ENCODE measurements around the gene EEF2KMT. TPM values are rescaled to one million over a fixed set of nuclear protein-coding genes. Genes with fewer than 3 reads are reported as not detected.
"Not testable (repeated sequence)": the region's sequence is repeated elsewhere in the genome, so short reads cannot be mapped to it uniquely, and the experiment has no call there.

Gene EEF2KMT, protein sequence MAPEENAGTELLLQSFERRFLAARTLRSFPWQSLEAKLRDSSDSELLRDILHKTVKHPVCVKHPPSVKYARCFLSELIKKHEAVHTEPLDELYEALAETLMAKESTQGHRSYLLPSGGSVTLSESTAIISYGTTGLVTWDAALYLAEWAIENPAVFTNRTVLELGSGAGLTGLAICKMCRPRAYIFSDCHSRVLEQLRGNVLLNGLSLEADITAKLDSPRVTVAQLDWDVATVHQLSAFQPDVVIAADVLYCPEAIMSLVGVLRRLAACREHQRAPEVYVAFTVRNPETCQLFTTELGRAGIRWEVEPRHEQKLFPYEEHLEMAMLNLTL
- 25.1 TPM in 2 replicates for total RNA-seq
- 12.5 TPM for polyA plus RNA-seq (2012)

DNA sequence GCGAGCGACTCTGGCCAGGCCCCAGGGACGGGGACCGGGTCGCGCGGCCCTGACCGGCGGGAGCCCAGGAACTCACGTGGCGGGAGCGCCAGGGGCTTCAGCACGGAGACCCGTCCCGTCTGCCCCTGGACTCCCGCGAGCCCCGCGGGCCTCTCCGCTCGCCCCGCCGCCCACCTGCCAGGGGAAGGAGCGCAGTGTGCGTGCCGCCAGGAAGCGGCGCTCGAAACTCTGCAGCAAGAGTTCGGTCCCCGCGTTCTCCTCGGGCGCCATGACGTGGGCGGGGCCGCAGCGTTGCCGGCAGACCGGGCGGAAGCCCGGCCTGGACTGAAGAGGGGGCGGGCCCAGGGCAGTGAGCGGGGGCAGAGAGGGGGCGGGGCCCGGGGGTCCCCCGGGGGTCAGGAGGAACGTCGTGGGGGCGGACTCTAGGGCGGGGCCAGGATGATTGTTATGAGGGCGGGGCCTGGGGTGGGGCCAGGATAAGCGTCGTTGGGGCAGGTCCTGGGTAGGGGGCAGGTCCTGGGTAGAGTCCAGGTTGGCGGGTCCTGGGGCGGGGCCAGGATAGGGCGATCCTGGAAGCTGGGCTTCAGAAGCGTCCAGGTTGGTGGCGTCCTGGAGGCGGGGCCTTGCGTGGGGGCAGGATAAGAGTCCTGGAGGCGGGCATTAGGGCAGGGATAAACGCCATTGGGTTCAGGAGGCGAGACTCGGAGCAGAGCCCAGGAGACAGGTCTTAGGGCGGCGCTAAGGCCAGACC, at the start of gene EEF2KMT:
EEF2KMT (minus strand) TSS at position 326 of the 751 bp plus-strand sequence; CDS start at position 270, 56 bp downstream.
- peak; percentile 100 for DNase-seq (ENCODE audit: low read depth)

DNA sequence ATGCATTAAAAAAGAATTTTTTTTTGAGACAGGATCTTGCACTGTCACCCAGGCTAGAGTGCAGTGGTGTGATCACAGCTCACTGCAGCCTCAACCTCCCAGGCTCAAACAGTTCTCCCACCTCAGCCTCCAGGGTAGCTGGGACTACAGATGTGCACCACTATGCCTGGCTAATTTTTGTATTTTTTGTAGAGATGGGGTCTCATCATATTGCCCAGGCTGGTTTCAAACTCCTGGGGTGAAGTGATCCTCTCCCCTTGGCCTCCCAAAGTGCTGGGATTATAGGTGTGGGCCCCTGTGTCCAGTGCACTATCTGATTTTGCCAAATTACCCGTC, 47.0 kb upstream of the EEF2KMT start:
- not testable (repeated sequence) for DNase-seq (ENCODE audit: low read depth)

DNA sequence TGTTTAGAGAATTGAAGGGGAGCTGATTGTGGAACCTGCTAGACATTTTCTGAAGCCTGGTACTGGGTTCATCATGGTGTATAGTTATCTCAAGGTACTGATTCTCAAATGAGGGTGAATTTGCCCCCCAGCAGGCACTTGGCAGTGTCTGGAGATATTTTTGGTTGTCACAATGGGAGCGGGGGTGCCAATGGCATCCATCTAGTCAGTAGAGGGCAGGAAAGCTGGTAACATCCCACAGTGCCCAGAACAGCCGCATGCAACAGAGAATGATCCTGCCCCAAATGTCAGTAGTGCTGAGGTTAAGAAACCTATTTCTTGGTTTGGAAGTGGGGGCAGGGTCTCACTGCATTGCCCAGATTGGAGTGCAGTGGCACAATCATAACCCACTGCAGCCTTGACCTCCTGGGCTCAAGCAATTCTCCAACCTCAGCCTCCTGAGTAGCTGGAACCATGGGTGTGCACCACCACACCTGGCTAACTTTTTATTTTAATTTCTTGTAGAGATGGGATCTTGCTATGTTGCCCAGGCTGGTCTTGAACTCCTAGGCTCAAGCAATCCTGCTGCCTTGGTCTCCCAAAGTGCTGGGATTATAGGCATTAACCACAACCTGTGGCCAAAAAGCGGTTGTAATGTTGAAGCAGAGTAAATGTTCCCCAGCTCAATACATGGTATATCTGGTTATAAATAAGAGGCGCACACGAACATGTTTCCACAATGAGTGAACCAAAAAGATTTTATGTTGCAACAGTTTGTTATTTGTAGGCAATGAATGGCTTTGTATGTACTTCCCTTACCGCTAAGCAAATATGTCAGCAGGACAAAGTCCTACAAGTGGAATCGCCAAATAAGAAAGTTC, 46.4 kb upstream of the EEF2KMT start:
- no peak for DNase-seq (ENCODE audit: low read depth)

DNA sequence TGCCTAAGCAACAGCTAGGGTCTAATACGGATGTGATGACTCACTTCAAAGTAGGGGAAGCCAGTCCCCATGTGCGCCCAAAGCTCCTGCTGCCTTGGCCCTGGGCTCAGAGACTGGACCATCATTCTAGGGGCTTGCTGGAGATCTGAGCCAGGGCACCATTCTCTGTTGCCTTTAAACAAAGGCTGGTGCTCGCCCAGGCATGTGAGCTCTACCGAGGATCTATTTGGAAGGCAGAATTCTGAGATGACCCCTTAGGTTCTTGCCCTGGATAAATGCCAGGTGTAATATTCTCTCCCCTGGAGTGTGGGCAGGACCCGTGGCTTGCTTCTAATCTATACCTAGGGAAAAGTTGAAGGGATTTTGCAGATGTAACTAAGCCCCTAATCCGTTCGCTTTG, 42.6 kb upstream of the EEF2KMT start:
- DNase-seq (ENCODE audit: low read depth): not testable (repeated sequence)

DNA sequence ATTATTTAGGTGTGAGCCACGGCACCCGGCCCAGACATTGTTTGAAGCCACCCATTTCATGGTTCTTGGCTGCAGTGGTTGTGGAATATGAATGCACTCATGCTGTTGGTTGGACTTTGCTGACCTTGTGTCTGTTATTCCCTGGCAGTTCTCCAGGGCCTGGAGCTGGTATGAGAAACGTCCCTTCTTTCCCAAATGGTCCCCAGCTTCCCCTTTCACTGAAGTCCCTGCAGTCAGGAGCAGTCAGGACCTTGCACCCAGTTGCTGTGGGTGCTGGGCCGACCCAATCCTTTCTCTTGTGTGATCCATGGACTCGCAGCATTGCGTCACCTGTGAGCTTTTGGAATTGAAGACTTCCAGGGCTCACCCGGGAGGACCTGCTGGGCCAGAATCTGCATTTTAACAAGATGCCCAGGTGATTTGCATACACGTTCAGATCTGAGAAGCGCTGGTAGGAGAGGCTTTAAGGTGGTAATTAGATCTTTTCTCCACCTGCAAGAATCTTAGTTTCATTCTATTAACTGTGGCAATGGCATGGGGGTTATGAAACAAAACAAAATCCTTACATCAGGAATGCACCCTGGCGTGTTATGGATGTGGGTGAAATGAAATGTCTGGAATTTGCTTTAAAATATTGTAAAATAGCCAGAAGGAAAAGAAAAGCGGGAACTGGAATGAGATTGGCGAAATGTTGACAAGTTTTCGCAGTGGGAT, 37.3 kb upstream of the EEF2KMT start:
- DNase-seq (ENCODE audit: low read depth): not testable (repeated sequence)

DNA sequence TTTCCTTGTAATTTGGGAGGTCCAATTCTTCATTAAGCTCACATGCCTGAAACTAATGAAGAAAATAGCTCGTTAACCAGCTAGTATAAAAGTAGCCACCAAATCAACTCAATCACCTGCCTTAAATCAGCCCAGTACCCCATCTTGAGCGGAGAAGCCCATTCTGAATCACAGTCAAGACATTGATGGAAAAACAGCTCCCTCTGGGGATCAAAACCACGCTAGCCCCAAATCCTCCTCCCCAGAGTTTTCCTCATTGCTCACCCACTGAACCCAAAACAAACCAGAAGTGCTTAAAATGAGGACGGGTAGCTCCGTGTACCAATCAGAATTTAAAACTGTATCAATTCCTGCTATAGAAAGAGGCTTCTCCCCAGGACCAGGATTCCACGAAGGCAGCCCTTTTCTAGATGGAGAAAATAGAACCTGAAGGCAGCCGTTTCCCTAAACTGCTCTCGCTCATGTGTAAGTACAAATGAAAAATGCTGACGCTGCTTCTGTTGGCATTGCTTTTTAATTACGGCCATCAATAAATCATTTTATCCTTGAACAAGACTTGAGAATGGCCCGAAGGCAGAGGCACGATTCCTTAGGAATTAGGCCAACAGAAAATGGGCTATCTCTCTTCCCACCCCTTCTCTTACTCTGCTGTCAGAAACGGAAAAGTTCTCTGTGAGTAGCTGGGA, 35.5 kb upstream of the EEF2KMT start:
- DNase-seq (ENCODE audit: low read depth): not testable (repeated sequence)

DNA sequence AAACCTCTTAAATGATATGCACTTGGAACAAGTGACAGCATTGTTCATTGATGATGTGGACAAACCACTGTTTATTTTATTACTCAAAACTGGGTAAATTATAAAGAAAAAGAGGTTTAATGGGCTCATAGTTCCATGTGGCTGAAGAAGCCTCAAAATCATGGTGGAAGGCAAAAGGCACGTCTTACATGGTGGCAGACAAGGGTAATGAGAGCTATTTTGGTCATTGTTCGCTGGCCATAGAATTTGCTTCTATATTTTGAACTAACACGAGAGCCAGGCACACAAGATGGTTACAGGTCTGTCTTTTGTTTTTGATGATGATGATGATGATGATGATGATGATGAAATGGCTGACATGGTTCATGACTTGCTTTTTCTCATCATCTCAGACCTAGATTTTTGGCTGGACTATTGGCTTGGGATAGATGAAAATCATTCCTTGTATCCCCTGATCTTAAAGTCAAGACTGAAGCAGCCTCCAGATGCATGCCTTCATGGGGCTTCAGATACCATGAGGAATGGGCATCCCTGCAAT, 33.9 kb upstream of the EEF2KMT start:
- not testable (repeated sequence) for DNase-seq (ENCODE audit: low read depth)

DNA sequence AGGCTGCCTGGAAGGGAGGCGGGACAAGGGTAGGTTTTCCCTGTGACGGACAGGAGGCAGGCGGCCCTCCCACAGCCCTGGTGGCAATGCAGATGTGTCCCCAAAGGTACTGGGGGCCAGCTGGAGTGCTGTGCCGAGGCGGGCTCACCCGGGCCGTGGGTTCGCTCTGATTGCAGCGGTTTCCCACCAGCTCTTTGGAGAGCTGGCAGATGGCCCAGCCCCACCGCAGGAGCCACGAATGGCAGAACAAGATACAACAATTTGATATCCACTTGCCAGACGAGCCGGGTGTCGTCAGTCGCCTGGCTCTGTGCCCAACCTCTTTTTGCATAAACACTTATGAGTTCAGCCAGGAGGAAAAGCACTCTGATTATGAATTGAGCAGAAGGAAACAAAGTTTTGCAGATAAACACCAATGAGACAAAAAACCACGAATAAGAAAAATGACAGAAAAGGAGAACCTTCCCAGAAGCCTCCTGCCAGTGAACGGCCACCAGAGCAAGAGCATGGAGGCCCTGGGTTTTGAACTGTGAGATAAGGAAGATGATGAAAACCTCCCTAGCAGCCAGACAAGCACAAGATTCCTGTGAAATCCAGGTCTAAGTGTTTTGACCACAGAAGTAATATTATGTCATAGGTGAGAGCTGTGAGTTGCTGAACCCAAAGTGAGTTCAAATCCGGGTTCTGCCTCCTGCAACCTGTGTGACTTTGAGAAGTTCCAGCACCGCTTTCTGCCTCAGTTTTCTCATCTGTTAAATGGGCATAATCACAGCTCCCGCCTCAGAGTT, 19.9 kb upstream of the EEF2KMT start:
- DNase-seq (ENCODE audit: low read depth): peak; percentile 88

DNA sequence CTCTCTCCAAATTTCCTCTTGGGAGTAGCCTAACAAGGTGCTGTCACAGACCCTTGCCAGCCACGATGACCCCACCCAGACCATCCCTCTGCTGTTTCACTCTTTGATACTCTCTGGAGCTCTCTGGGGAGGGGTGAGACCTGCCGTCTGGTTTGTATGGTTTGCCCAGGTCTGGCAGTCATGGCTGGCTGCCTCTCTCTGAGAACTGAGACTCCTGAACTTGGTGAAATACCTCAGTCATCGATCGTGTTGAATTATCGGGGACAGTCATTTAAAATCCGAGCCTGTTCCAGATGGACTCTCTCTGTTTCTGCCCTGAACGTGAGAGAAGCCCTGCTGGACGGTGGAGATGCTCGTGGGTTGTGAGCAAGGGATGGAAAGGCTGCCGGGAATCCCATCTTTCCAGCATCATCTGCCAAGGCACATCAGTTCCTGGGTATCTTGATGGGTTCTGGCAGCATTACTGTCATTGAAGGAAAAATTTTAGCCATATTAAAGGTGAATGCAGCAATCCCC, 19.2 kb upstream of the EEF2KMT start:
- DNase-seq (ENCODE audit: low read depth): not testable (repeated sequence)

DNA sequence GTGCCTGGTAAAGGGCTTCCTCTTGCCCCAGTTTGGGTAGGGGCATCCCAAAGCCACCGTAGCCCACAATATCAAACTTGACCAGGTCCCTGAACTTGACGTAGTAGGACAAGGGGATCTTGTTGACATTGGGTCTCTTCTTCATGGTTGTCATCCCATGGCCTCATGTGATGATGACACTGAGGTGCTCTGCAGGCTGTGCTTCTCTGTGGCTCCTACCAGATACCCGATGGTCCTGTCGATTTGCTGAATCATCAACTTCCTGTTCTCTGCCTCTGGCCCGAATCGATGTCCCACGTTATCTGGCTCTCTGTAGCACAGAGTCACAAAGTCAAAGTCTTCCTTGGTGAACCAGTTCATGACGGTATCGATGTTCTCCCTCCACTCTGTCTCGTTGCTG, 13.3 kb upstream of the EEF2KMT start:
- DNase-seq (ENCODE audit: low read depth): not testable (repeated sequence)

DNA sequence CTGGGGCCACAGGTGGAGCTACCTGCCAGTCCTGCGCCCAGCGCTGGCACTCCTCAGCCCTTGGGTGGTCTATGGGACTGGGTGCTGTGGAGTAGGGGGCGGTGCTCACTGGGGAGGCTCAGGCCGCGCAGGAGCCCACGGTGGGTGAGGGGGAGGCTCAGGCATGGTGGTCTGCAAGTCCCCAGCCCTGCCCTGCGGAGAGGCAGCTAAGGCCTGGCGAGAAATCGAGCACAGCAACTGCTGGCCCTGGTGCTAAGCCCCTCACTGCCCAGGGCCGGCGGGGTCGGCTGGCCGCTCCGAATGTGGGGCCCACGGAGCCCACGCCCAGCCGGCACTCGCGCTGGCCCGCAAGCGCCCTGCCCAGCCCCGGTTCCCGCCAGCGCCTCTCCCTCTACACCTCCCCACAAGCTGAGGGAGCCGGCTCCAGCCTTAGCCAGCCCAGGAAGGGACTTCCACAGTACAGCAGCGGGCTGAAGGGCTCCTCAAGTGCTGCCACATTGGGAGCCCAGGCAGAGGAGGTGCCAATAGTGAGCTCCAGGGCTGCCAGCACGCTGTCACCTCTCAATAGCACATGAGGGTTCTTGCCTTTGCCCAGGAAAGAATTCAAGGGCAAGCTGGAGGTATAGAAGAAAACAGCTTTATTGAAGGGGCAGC, 11.0 kb upstream of the EEF2KMT start:
- no peak for DNase-seq (ENCODE audit: low read depth)

DNA sequence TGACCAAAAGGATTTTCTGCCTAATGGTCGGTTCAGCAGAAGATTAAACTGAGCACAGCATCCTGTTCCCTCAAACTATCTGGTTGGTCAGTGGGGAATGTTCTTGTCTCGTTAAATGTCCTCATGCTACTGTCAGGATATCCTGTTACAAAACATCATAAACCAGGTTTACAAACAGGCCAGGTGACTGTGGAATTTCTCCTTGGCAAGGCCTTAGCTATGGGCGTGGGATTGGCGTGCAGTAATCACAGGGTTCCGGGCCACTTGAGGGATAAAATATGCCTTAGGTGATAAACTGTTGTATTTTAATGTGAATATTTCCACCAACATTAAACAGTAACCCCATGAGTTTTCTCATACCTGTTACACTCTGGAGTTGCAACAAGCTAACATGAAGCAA, 7.4 kb upstream of the EEF2KMT start:
- not testable (repeated sequence) for DNase-seq (ENCODE audit: low read depth)

DNA sequence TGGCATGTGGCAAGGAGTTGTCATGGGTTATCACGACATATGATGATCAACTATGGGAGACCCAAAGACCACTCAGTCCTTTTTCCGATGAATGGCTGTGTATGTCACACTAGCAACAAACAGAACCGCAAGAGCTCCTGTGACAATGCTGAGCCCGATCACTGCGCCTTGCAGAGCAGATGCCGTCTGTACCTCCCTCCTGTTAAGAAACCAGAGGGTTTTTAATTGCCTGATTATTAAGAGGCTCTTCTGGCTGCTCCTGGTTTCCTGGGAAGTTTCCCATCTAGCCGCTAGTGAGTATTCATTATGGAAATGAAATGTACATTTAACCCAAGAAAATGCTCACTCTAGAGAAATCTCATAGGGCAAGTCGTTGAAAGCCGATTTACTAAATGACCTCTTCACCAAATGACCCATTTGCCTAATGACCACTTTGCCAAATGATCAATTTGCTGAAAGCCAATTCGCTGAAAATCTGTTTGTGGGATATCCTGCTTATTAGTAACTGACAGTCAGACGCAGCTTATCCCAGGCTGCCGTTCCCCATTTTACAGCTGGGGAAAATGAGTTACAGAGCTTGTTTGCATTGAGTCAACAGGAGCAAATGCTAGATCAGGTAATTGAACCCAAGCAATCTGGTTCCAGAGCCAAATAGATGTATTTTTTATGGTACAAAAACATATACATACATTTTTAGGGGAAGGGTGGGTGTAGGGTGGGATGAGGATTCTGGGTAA, 5.9 kb upstream of the EEF2KMT start:
- not testable (repeated sequence) for DNase-seq (ENCODE audit: low read depth)

DNA sequence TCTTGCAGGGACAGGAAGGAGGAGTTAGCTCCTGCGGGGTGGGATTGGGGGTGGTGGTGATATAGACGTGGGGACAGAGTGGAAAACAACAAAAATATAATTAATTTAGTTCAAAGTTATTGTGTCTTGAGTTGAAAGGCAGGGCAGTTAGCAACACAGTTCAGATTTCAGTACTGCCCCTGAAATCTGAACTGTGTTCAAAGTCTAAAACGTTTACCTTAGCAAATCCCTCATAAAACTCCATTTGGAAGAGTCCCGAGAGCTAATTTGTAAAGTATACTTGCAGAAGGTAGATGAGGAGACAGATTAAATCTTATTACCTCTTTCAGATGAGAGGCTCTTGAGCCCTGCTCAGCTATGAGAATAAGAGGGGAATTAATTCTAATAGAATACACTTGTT, 1.6 kb upstream of the EEF2KMT start:
- DNase-seq (ENCODE audit: low read depth): not testable (repeated sequence)

DNA sequence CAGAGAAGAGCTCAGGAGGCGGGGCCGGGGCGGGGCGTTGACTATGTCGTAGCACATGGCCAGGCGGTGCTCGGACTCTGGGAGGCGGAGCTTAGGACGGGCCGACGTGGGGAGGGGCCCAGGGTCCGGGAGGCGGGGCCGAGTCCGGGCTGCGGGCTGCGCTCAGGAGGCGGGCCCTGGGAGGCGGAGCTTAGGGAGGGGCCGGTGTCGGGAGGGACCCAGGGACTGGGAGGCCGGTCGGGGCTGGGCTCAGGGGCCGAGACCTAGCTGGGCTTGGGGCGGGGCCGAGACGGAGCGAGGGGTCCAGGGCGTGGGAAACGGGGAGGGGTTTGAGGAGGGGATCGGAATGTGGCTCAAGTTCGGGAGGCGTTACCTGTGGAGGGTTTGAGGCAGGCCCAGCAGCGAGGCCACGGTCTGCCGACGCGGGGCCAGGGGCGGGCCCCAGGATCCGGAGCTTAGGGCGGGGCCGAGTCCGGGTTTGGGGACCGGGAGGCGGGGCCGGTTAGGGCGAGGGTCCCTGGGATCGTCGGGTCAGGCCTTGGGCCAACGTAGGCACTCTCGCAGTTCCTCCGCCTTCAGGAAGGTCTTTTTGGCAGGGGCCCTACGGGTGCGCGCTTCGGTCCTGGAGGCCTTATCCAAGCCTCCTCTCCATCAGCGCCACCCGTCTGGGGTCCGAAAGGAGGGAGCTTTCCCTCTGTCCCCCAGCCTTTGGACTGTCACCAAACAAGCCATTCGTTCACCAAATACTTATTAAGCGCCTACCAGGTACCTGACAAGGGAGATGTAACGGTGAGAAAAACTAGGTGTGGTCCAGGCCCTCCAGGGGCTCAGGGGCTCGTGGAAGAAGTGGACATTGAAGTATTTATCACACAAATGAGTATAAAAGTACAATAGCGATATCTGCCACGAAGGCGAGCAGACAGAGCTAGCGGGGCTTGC, 895 bp upstream of the EEF2KMT start:
- DNase-seq (ENCODE audit: low read depth): peak; percentile 52

DNA sequence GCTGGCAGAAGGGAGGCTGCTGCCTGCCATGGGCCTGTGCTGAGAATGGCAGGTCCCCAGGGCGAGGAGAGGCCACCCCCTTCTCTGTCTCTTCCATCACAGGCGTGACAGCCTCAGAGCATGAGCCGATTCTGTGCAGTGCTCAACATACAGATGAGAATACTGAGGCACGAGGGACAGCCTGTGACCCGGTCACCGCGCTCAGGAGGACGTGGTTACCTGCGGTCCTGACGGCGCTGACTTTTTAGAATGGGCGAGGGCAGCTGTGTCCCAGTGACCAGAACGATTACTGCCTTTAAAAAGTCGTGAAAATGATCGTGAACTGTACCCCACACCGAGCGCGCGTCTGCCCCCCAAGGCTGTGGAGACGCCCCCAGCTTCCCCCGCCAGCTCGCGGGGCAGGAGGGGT, 530 bp downstream of the EEF2KMT start:
- DNase-seq (ENCODE audit: low read depth): peak; percentile 22

Data from myocyte (in vitro differentiated cells).